CD14-positive monocyte (primary cell): ENCODE measurements around the gene ARF5. TPM values are rescaled to one million over a fixed set of nuclear protein-coding genes. Genes with fewer than 3 reads are reported as not detected.

Source experiments
- DNase-seq, 3 donors: peaks; one replicate each; pipeline ENCODE4 v3.0.0-alpha.2; 2011 to 2022
- H2AFZ ChIP-seq: 2 replicates; pipeline ENCODE4 v1.6.0; 2012; ENCODE audit warnings: mild to moderate bottlenecking, low read depth, low read length, inconsistent platforms; ENCODE audit not compliant: insufficient read depth, poor library complexity, severe bottlenecking
- H3K27ac ChIP-seq, 2 donors: 1 replicate in 1 of 2; 2 replicates in 1 of 2; pipeline ENCODE4 v1.5.1; 2012 to 2013; ENCODE audit warnings: low read length in 2 of 2, control low read depth in 1 of 2, inconsistent platforms in 1 of 2, low read depth in 1 of 2, mild to moderate bottlenecking in 1 of 2
- H3K27me3 ChIP-seq, 2 donors: one replicate each; pipeline versions ENCODE4 v1.6.0 to v1.6.1; 2011 to 2013; ENCODE audit warnings: low read length in 2 of 2; ENCODE audit not compliant: control insufficient read depth in 2 of 2, insufficient read depth in 2 of 2
- H3K36me3 ChIP-seq, 2 donors: replicated peaks in 1 of 2; 1 replicate in 1 of 2; 2 replicates in 1 of 2; pipeline versions ENCODE4 v1.5.1 to v1.6.1; 2012 to 2013; ENCODE audit warnings: low read length in 2 of 2, control low read depth in 1 of 2, inconsistent platforms in 1 of 2, mild to moderate bottlenecking in 1 of 2; ENCODE audit not compliant: insufficient read depth in 2 of 2, control insufficient read depth in 1 of 2
- H3K4me1 ChIP-seq, 2 donors: 1 replicate in 1 of 2; 2 replicates in 1 of 2; pipeline versions ENCODE4 v1.5.1 to v1.6.1; 2012 to 2013; ENCODE audit warnings: low read length in 2 of 2, control low read depth in 1 of 2, inconsistent platforms in 1 of 2, mild to moderate bottlenecking in 1 of 2, moderate library complexity in 1 of 2; ENCODE audit not compliant: insufficient read depth in 2 of 2, control insufficient read depth in 1 of 2
- H3K4me2 ChIP-seq: replicated peaks from 2 replicates; pipeline ENCODE3; 2012; ENCODE audit warnings: low read length, moderate library complexity, mild to moderate bottlenecking; ENCODE audit not compliant: poor library complexity, severe bottlenecking; ENCODE audit errors: extremely low read depth
- H3K4me3 ChIP-seq, 3 experiments: fragments of 200-600 bp in 1 of 3; sonication (generic) in 1 of 3; replicated peaks in 1 of 3; 1 replicate in 2 of 3; 2 replicates in 1 of 3; pipeline ENCODE4 v1.5.1; 2011 to 2013; ENCODE audit warnings: low read length in 3 of 3, mild to moderate bottlenecking in 3 of 3, control low read depth in 2 of 3, low read depth in 2 of 3, inconsistent platforms in 1 of 3, moderate library complexity in 1 of 3
- H3K79me2 ChIP-seq: 2 replicates; pipeline ENCODE4 v1.6.0; 2012; ENCODE audit warnings: mild to moderate bottlenecking, control low read depth, inconsistent platforms, low read length, moderate library complexity; ENCODE audit not compliant: insufficient read depth
- H3K9ac ChIP-seq: 2 replicates; pipeline ENCODE4 v1.6.0; 2017; ENCODE audit warnings: low read length, mild to moderate bottlenecking; ENCODE audit not compliant: insufficient read depth, poor library complexity, severe bottlenecking
- H3K9me3 ChIP-seq, 2 donors: replicated peaks in 1 of 2; 1 replicate in 1 of 2; 2 replicates in 1 of 2; pipeline versions ENCODE4 v1.5.1 to v1.6.1; 2012 to 2013; ENCODE audit warnings: low read length in 2 of 2, control low read depth in 1 of 2; ENCODE audit not compliant: control insufficient read depth in 1 of 2, insufficient read depth in 1 of 2
- H4K20me1 ChIP-seq: 2 replicates; pipeline ENCODE4 v1.6.0; 2012; ENCODE audit warnings: mild to moderate bottlenecking, low read length, control low read depth, moderate library complexity; ENCODE audit not compliant: insufficient read depth
- H3K27ac Mint-ChIP-seq, 7 donors: one replicate each; pipeline ENCODE4 v1.8.0; 2020; ENCODE audit warnings: mild to moderate bottlenecking in 7 of 7, mixed read lengths in 7 of 7, moderate library complexity in 6 of 7, inconsistent platforms in 2 of 7
- H3K27me3 Mint-ChIP-seq, 3 donors: one replicate each; pipeline ENCODE4 v1.8.0; 2021 to 2022; ENCODE audit warnings: low read depth in 3 of 3, mild to moderate bottlenecking in 3 of 3, mixed read lengths in 3 of 3, moderate library complexity in 3 of 3, inconsistent platforms in 1 of 3
- H3K36me3 Mint-ChIP-seq, 2 donors: one replicate each; pipeline ENCODE4 v1.8.0; 2020; ENCODE audit warnings: mixed read lengths in 2 of 2, inconsistent platforms in 1 of 2, mild to moderate bottlenecking in 1 of 2
- H3K4me1 Mint-ChIP-seq: one replicate; pipeline ENCODE4 v1.8.0; 2020; ENCODE audit warnings: mild to moderate bottlenecking, mixed read lengths
- H3K4me3 Mint-ChIP-seq, 2 donors: one replicate each; pipeline ENCODE4 v1.8.0; 2020; ENCODE audit warnings: mild to moderate bottlenecking in 2 of 2, mixed read lengths in 2 of 2, moderate library complexity in 1 of 2
- H3K9me3 Mint-ChIP-seq, 7 donors: one replicate each; pipeline ENCODE4 v1.8.0; 2020 to 2022; ENCODE audit warnings: mixed read lengths in 7 of 7, mild to moderate bottlenecking in 6 of 7, moderate library complexity in 6 of 7, inconsistent platforms in 2 of 7
- CTCF ChIP-seq: fragments of 200-600 bp; IDR thresholded peaks from one replicate; pipeline ENCODE4 v1.8.0; 2022; ENCODE audit warnings: antibody characterized with exemption, mild to moderate bottlenecking
- WGBS: methylation state at CpG from one replicate; pipeline ENCODE4 v1.1.5; 2013; ENCODE audit warnings: missing lambda C conversion rate; ENCODE audit not compliant: insufficient coverage; 5-methylcytosine and 5-hydroxymethylcytosine counted together
- intact Hi-C, 2 donors: fragments of 100-400 bp; cut with micrococcal nuclease; formaldehyde crosslinking; loops; one replicate each; pipeline versions ENCODE4 v1.15.0 to v1.15.1; 2023
- polyA plus RNA-seq, 3 donors: library from polyadenylated mRNA; depleted of rRNA in 1 of 3; unstranded in 2 of 3; stranded (reverse) in 1 of 3; fragments of 300-500 nt in 2 of 3; fragments of >200 nt in 1 of 3; fragmentation: Illumina TruSeq in 2 of 3; gene quantifications; 1 replicate in 2 of 3; 2 replicates in 1 of 3; pipeline ENCODE4 v1.2.3, GENCODE V29; 2012 to 2021

The ARF5 gene
- polyA plus RNA-seq, 3 donors: 278 to 408 (median 313) TPM

DNA sequence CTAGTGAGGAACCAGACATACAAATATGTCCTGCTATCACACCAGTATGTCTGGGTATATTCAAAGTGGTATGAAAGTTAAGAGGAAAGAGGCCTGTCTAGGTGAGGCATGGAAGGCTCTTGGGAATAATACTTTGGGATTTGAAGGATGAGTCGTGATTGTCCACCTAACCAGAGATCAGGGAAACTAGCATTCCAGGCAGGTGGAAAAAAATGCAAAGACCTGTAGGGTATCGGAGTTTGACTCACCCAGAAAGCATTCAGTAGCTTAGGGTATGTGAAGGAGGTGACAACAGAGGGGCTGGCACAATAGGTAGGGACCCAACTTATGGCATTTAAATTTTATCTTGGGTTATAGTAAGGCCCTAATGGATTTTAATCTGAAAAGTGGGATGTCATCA is 1.9 kb upstream of the ARF5 start:
- Histone ChIP-seq H3K4me1 (peaks cover 53 to 71% of the 10 kb centered on the region in 2 donors), H4K20me1 (peaks cover 28% of the 10 kb centered on the region), H3K27ac (no peak overlapping the region), H3K9me3 (no peaks in the 10 kb centered on the region), H3K4me3 (no peak overlapping the region), H2AFZ (no peak overlapping the region), H3K4me2 (no peak overlapping the region), H3K79me2 (peaks cover 45% of the 10 kb centered on the region), H3K9ac (no peak overlapping the region), H3K27me3 (no peaks in the 10 kb centered on the region), H3K36me3 (peaks cover 26 to 35% of the 10 kb centered on the region in 2 donors)
- H3K36me3 Mint-ChIP-seq: peaks cover 33 to 40% of the 10 kb centered on the region in 2 donors
- intact Hi-C loops: loop anchor here (5.0 kb wide), 2 partner anchors 66 to 194 kb away; partner anchors contain the start of genes ZNF800 (in 2 of the 2) and SND1 (in 1 of the 2)
- H3K4me1 Mint-ChIP-seq: peaks cover 64% of the 10 kb centered on the region
- no peak overlapping the region for H3K4me3 Mint-ChIP-seq
- peaks cover 0 to 4% (median 0%) of the 10 kb centered on the region in 7 donors for H3K9me3 Mint-ChIP-seq
- WGBS: 95% methylated on average over 2 of the region's 2 CpGs
- H3K27me3 Mint-ChIP-seq: no peaks in the 10 kb centered on the region
- no peak for TF ChIP-seq CTCF
- no peak for DNase-seq
- H3K27ac Mint-ChIP-seq: peak overlapping the region in 4 of 7 donors; percentile 1 to 51 (median 4)

DNA sequence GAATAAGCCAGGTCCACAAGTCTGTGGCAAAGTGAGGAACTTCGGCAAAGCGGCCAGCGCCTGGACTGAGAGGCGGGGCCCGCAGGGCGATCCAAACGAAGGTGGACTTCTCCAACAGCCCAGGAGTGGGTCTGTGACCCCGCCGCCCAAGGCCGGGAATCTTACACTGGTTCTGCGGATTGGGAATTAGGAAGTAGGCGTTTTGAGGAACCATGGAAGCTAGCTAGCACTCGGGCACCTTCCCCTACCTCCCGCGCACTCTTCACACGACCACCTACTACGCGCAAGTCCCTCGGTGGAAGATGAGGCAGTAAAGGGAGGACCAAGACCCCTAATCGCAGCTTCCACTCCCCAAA is 570 bp upstream of the ARF5 start:
- H3K36me3 ChIP-seq: peaks cover 20 to 30% of the 10 kb centered on the region in 2 donors
- H3K4me3 Mint-ChIP-seq: peak overlapping the region; percentile 78 to 79
- peaks cover 56% of the 10 kb centered on the region for H3K4me1 Mint-ChIP-seq
- H2AFZ ChIP-seq: peak overlapping the region; percentile 87
- peaks cover 37% of the 10 kb centered on the region for H3K79me2 ChIP-seq
- H3K4me1 ChIP-seq: peaks cover 50 to 64% of the 10 kb centered on the region in 2 donors
- intact Hi-C loops: loop anchor here (2.0 to 5.0 kb wide), 3 partner anchors 63 to 195 kb away; partner anchors contain the start of genes ZNF800 (in 2 of the 2) and SND1 (in 1 of the 2)
- peaks cover 17% of the 10 kb centered on the region for H4K20me1 ChIP-seq
- no peaks in the 10 kb centered on the region for H3K27me3 ChIP-seq
- no peak for TF ChIP-seq CTCF
- H3K9ac ChIP-seq: peak overlapping the region; percentile 87
- H3K9me3 ChIP-seq: no peaks in the 10 kb centered on the region
- peak overlapping the region; percentile 63 to 89 for H3K27ac ChIP-seq
- H3K4me3 ChIP-seq: peak overlapping the region; percentile 46 to 93 (median 87)
- peaks cover 0 to 1% (median 0%) of the 10 kb centered on the region in 3 donors for H3K27me3 Mint-ChIP-seq
- peaks cover 28 to 38% of the 10 kb centered on the region in 2 donors for H3K36me3 Mint-ChIP-seq
- peak overlapping the region; percentile 28 to 89 (median 77) for H3K27ac Mint-ChIP-seq
- DNase-seq: peak in 2 of 3 donors; percentile 6 to 41
- peak overlapping the region; percentile 90 for H3K4me2 ChIP-seq
- H3K9me3 Mint-ChIP-seq: peaks cover 0 to 4% (median 0%) of the 10 kb centered on the region in 7 donors
- WGBS: 0% methylated on average over 1 of the region's 20 CpGs
